ENCODE data around the gene KCNG3.

KCNG3 gene

GRCh38 chr2:42480402-42480801 is 13.4 kb downstream of the KCNG3 start:
- DNase-seq (ENCODE audit: low read depth), result no peak
- Histone ChIP-seq H3K4me1 (ENCODE audit: control insufficient read depth, insufficient read depth, low read length) (no peaks in the 10 kb centered on the region), H3K9me3 (ENCODE audit: control insufficient read depth, low read length) (no peaks in the 10 kb centered on the region), H3K36me3 (ENCODE audit: control insufficient read depth, insufficient read depth, low read length, severe bottlenecking) (no peaks in the 10 kb centered on the region), H3K4me3 (ENCODE audit: low read length) (no peak overlapping the region), H3K27me3 (replicated peaks; ENCODE audit: control insufficient read depth, insufficient read depth, low read length) (no peaks in the 10 kb centered on the region), H3K9ac (ENCODE audit: low read length) (no peak overlapping the region)

GRCh38 chr2:42474765-42475454 is 18.9 kb downstream of the KCNG3 start:
- Histone ChIP-seq H3K36me3 (ENCODE audit: control insufficient read depth, insufficient read depth, low read length, severe bottlenecking) (no peaks in the 10 kb centered on the region), H3K27me3 (replicated peaks; ENCODE audit: control insufficient read depth, insufficient read depth, low read length) (no peaks in the 10 kb centered on the region), H3K4me3 (ENCODE audit: low read length) (no peak overlapping the region), H3K9me3 (ENCODE audit: control insufficient read depth, low read length) (no peaks in the 10 kb centered on the region), H3K4me1 (ENCODE audit: control insufficient read depth, insufficient read depth, low read length) (no peaks in the 10 kb centered on the region), H3K9ac (ENCODE audit: low read length) (no peak overlapping the region)
- no peak for DNase-seq (ENCODE audit: low read depth)

- H3K9ac ChIP-seq (ENCODE audit: low read length), result no peak overlapping the region
Observed at GRCh38 chr2:42470706-42471105, 23.1 kb downstream of the KCNG3 start.

GRCh38 chr2:42464631-42465030 is 29.2 kb downstream of the KCNG3 start:
- Histone ChIP-seq H3K4me1 (ENCODE audit: control insufficient read depth, insufficient read depth, low read length) (no peaks in the 10 kb centered on the region), H3K9ac (ENCODE audit: low read length) (no peak overlapping the region), H3K9me3 (ENCODE audit: control insufficient read depth, low read length) (no peaks in the 10 kb centered on the region), H3K36me3 (ENCODE audit: control insufficient read depth, insufficient read depth, low read length, severe bottlenecking) (no peaks in the 10 kb centered on the region), H3K27me3 (replicated peaks; ENCODE audit: control insufficient read depth, insufficient read depth, low read length) (peaks cover 23% of the 10 kb centered on the region), H3K4me3 (ENCODE audit: low read length) (no peak overlapping the region)
- no peak for DNase-seq (ENCODE audit: low read depth)

More at GRCh38 chr2:42470706-42471105, 23.1 kb downstream of the KCNG3 start:
- H3K4me1 ChIP-seq (ENCODE audit: control insufficient read depth, insufficient read depth, low read length), result no peaks in the 10 kb centered on the region
- no peaks in the 10 kb centered on the region for H3K36me3 ChIP-seq (ENCODE audit: control insufficient read depth, insufficient read depth, low read length, severe bottlenecking)
- H3K9me3 ChIP-seq (ENCODE audit: control insufficient read depth, low read length), result no peaks in the 10 kb centered on the region
- no peaks in the 10 kb centered on the region for H3K27me3 ChIP-seq (replicated peaks; ENCODE audit: control insufficient read depth, insufficient read depth, low read length)
- no peak overlapping the region for H3K4me3 ChIP-seq (ENCODE audit: low read length)
- no peak for DNase-seq (ENCODE audit: low read depth)

- Histone ChIP-seq H3K9me3 (ENCODE audit: control insufficient read depth, low read length) (no peaks in the 10 kb centered on the region), H3K27me3 (replicated peaks; ENCODE audit: control insufficient read depth, insufficient read depth, low read length) (peaks cover 23% of the 10 kb centered on the region), H3K9ac (ENCODE audit: low read length) (no peak overlapping the region), H3K4me1 (ENCODE audit: control insufficient read depth, insufficient read depth, low read length) (no peaks in the 10 kb centered on the region), H3K36me3 (ENCODE audit: control insufficient read depth, insufficient read depth, low read length, severe bottlenecking) (no peaks in the 10 kb centered on the region), H3K4me3 (ENCODE audit: low read length) (no peak overlapping the region)
- no peak for DNase-seq (ENCODE audit: low read depth)
Observed at GRCh38 chr2:42463570-42463969, 30.2 kb downstream of the KCNG3 start.

GRCh38 chr2:42459296-42459695 is 34.5 kb downstream of the KCNG3 start:
- no peaks in the 10 kb centered on the region for H3K36me3 ChIP-seq (ENCODE audit: control insufficient read depth, insufficient read depth, low read length, severe bottlenecking)
- no peak overlapping the region for H3K9ac ChIP-seq (ENCODE audit: low read length)
- no peak overlapping the region for H3K4me3 ChIP-seq (ENCODE audit: low read length)
- H3K4me1 ChIP-seq (ENCODE audit: control insufficient read depth, insufficient read depth, low read length), result no peaks in the 10 kb centered on the region
- H3K27me3 ChIP-seq (replicated peaks; ENCODE audit: control insufficient read depth, insufficient read depth, low read length), result peaks cover 26% of the 10 kb centered on the region
- no peaks in the 10 kb centered on the region for H3K9me3 ChIP-seq (ENCODE audit: control insufficient read depth, low read length)
- no peak for DNase-seq (ENCODE audit: low read depth)

- H3K36me3 ChIP-seq (ENCODE audit: control insufficient read depth, insufficient read depth, low read length, severe bottlenecking), result no peaks in the 10 kb centered on the region
- no peak overlapping the region for H3K9ac ChIP-seq (ENCODE audit: low read length)
- H3K9me3 ChIP-seq (ENCODE audit: control insufficient read depth, low read length), result no peaks in the 10 kb centered on the region
- H3K4me3 ChIP-seq (ENCODE audit: low read length), result no peak overlapping the region
- DNase-seq (ENCODE audit: low read depth), result no peak
- peaks cover 19% of the 10 kb centered on the region for H3K27me3 ChIP-seq (replicated peaks; ENCODE audit: control insufficient read depth, insufficient read depth, low read length)
- H3K4me1 ChIP-seq (ENCODE audit: control insufficient read depth, insufficient read depth, low read length), result no peaks in the 10 kb centered on the region
Observed at GRCh38 chr2:42458396-42458795, 35.4 kb downstream of the KCNG3 start.

- Histone ChIP-seq H3K9ac (ENCODE audit: low read length) (no peak overlapping the region), H3K9me3 (ENCODE audit: control insufficient read depth, low read length) (no peaks in the 10 kb centered on the region), H3K27me3 (replicated peaks; ENCODE audit: control insufficient read depth, insufficient read depth, low read length) (peaks cover 8% of the 10 kb centered on the region), H3K4me3 (ENCODE audit: low read length) (no peak overlapping the region), H3K36me3 (ENCODE audit: control insufficient read depth, insufficient read depth, low read length, severe bottlenecking) (no peaks in the 10 kb centered on the region), H3K4me1 (ENCODE audit: control insufficient read depth, insufficient read depth, low read length) (no peaks in the 10 kb centered on the region)
- DNase-seq (ENCODE audit: low read depth), result no peak
Observed at GRCh38 chr2:42457011-42457410, 36.8 kb downstream of the KCNG3 start.

- Histone ChIP-seq H3K36me3 (ENCODE audit: control insufficient read depth, insufficient read depth, low read length, severe bottlenecking) (no peaks in the 10 kb centered on the region), H3K4me3 (ENCODE audit: low read length) (no peak overlapping the region), H3K27me3 (replicated peaks; ENCODE audit: control insufficient read depth, insufficient read depth, low read length) (peaks cover 7% of the 10 kb centered on the region), H3K9ac (ENCODE audit: low read length) (no peak overlapping the region), H3K9me3 (ENCODE audit: control insufficient read depth, low read length) (no peaks in the 10 kb centered on the region), H3K4me1 (ENCODE audit: control insufficient read depth, insufficient read depth, low read length) (no peaks in the 10 kb centered on the region)
- DNase-seq (ENCODE audit: low read depth), result no peak
Observed at GRCh38 chr2:42456126-42456839, 37.5 kb downstream of the KCNG3 start.

- no peaks in the 10 kb centered on the region for H3K9me3 ChIP-seq (ENCODE audit: control insufficient read depth, low read length)
- no peaks in the 10 kb centered on the region for H3K27me3 ChIP-seq (replicated peaks; ENCODE audit: control insufficient read depth, insufficient read depth, low read length)
- H3K36me3 ChIP-seq (ENCODE audit: control insufficient read depth, insufficient read depth, low read length, severe bottlenecking), result no peaks in the 10 kb centered on the region
Observed at GRCh38 chr2:42452545-42452944, 41.2 kb downstream of the KCNG3 start.

GRCh38 chr2:42450136-42450535 is 43.6 kb downstream of the KCNG3 start:
- Histone ChIP-seq H3K9ac (ENCODE audit: low read length) (no peak overlapping the region), H3K4me1 (ENCODE audit: control insufficient read depth, insufficient read depth, low read length) (no peaks in the 10 kb centered on the region), H3K36me3 (ENCODE audit: control insufficient read depth, insufficient read depth, low read length, severe bottlenecking) (no peaks in the 10 kb centered on the region), H3K9me3 (ENCODE audit: control insufficient read depth, low read length) (no peaks in the 10 kb centered on the region), H3K4me3 (ENCODE audit: low read length) (no peak overlapping the region), H3K27me3 (replicated peaks; ENCODE audit: control insufficient read depth, insufficient read depth, low read length) (no peaks in the 10 kb centered on the region)
- DNase-seq (ENCODE audit: low read depth), result no peak

More at GRCh38 chr2:42452545-42452944, 41.2 kb downstream of the KCNG3 start:
- no peak overlapping the region for H3K4me3 ChIP-seq (ENCODE audit: low read length)
- no peak overlapping the region for H3K9ac ChIP-seq (ENCODE audit: low read length)
- DNase-seq (ENCODE audit: low read depth), result no peak
- H3K4me1 ChIP-seq (ENCODE audit: control insufficient read depth, insufficient read depth, low read length), result no peaks in the 10 kb centered on the region

Data from adipocyte (in vitro differentiated cells).